Kidney (tissue), 14 donors: Measurements from ENCODE around the gene JAKMIP1. TPM values are rescaled to one million over a fixed set of nuclear protein-coding genes. Genes with fewer than 3 reads are reported as not detected.

Experiments
- DNase-seq, 5 donors: peaks; one replicate each; pipeline ENCODE4 v3.0.0-alpha.2; 2013 to 2020
- FAIRE-seq: peaks from 2 replicates; lab custom pipeline; 2012; peaks lifted over from hg19 to GRCh38; lab: Jason Lieb, UNC
- H3K27ac ChIP-seq, 2 donors: one replicate each; pipeline ENCODE4 v1.7.0; 2013; ENCODE audit warnings: low read depth in 2 of 2, low read length in 2 of 2, inconsistent platforms in 1 of 2
- H3K27me3 ChIP-seq: one replicate; pipeline ENCODE4 v1.7.1; 2013; ENCODE audit warnings: low read length, inconsistent platforms; ENCODE audit not compliant: control insufficient read depth, insufficient read depth
- H3K36me3 ChIP-seq, 3 donors: one replicate each; pipeline versions ENCODE4 v1.7.0 to v1.7.1; 2013; ENCODE audit warnings: low read length in 3 of 3, control low read depth in 1 of 3, inconsistent platforms in 1 of 3; ENCODE audit not compliant: insufficient read depth in 3 of 3, control insufficient read depth in 2 of 3
- H3K4me1 ChIP-seq, 3 donors: one replicate each; pipeline versions ENCODE4 v1.7.0 to v1.7.1; 2013; ENCODE audit warnings: low read length in 3 of 3, inconsistent platforms in 1 of 3, low read depth in 1 of 3; ENCODE audit not compliant: control insufficient read depth in 2 of 3, insufficient read depth in 2 of 3
- H3K4me3 ChIP-seq, 3 donors: one replicate each; pipeline versions ENCODE4 v1.7.0 to v1.8.1; 2013; ENCODE audit warnings: low read length in 3 of 3, control low read depth in 1 of 3, inconsistent platforms in 1 of 3
- H3K9ac ChIP-seq, 3 donors: one replicate each; pipeline versions ENCODE4 v1.7.0 to v1.7.1; 2013; ENCODE audit warnings: low read length in 3 of 3, control low read depth in 1 of 3, inconsistent platforms in 1 of 3
- H3K9me3 ChIP-seq, 3 donors: one replicate each; pipeline versions ENCODE4 v1.7.0 to v1.7.1; 2013; ENCODE audit warnings: low read length in 3 of 3, control low read depth in 1 of 3, inconsistent platforms in 1 of 3; ENCODE audit not compliant: control insufficient read depth in 2 of 3, insufficient read depth in 1 of 3
- CTCF ChIP-seq: IDR thresholded peaks from 3 replicates; pipeline ENCODE4 v1.5.1; 2012; ENCODE audit warnings: mild to moderate bottlenecking, moderate library complexity, borderline replicate concordance; ENCODE audit not compliant: insufficient read depth; ENCODE audit errors: extremely low read depth
- intact Hi-C: fragments of 100-400 bp; cut with DNase I; formaldehyde crosslinking; loops from one replicate; pipeline ENCODE4 v1.11.1; 2022
- polyA plus RNA-seq: library from polyadenylated mRNA; stranded (reverse); fragments of 350-450 nt; fragmentation: Illumina TruSeq; extraction: RNeasy Lipid Tissue Mini Kit (QIAGEN cat#74804); gene quantifications from one replicate; pipeline ENCODE4 v1.2.3, GENCODE V29; 2014; ENCODE audit warnings: low read depth, low replicate concordance; ENCODE audit not compliant: insufficient read depth
- total RNA-seq: library from RNA; stranded (reverse); fragmentation: NEBNext Ultra II Directional; extraction: Animal tissue kit (Norgen Biotek cat#: 25700); gene quantifications from one replicate; pipeline ENCODE4 v1.2.1, GENCODE V29; 2021
- donor health status: control.
- donor health status: control.
- donor health status: control.
- donor health status: control.
- donor health status: control.
- donor health status: DM: yes; HTN: yes; CAD: no.
- donor health status: Normal renal cell carcinoma (clear cell type).

JAKMIP1 gene
- total and polyA plus RNA-seq, 2 donors from 2014 or later: 0.69 TPM; not detected in 1

GRCh38 chr4:6052679-6053078 lies 147.7 kb downstream of the JAKMIP1 start:
- Histone ChIP-seq H3K27me3 (no peaks in the 10 kb centered on the region), H3K4me1 (no peaks in the 10 kb centered on the region), H3K36me3 (no peaks in the 10 kb centered on the region), H3K9me3 (peaks cover 0 to 11% (median 0%) of the 10 kb centered on the region in 3 donors), H3K27ac (no peak overlapping the region), H3K9ac (no peak overlapping the region), H3K4me3 (no peak overlapping the region)
- TF ChIP-seq CTCF: no peak
- FAIRE-seq: no peak
- DNase-seq: no peak
- intact Hi-C loops: no loop called here

DNA sequence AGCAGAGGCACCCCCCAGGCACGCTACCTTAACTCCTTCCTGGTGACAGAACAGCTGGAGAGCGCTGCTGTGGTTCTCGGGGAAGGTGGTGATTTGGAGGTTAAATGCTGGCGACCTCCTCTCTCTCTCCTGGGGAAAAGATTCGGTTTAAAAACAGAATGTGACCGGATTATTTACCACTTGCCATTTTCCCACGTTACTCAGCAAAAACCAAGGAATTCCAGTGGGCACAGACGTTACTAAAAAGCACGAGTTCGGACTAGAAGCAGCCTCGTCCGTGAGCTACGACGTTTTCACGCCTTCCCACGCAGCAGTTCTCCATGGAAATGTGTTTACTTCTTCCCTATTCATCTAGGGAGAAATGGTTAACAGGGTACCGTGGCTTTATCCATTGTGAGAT lies 149.8 kb downstream of the JAKMIP1 start:
- no peak overlapping the region for H3K4me3 ChIP-seq
- no peaks in the 10 kb centered on the region for H3K27me3 ChIP-seq
- H3K4me1 ChIP-seq: no peaks in the 10 kb centered on the region
- no peak overlapping the region for H3K9ac ChIP-seq
- DNase-seq (no peak), FAIRE-seq (no peak)
- H3K9me3 ChIP-seq: no peaks in the 10 kb centered on the region
- no peaks in the 10 kb centered on the region for H3K36me3 ChIP-seq
- no peak overlapping the region for H3K27ac ChIP-seq
- no peak for TF ChIP-seq CTCF
- intact Hi-C loops: no loop called here

- Histone ChIP-seq H3K27me3 (no peaks in the 10 kb centered on the region), H3K36me3 (no peaks in the 10 kb centered on the region), H3K9ac (no peak overlapping the region), H3K4me3 (no peak overlapping the region), H3K27ac (no peak overlapping the region), H3K9me3 (no peaks in the 10 kb centered on the region), H3K4me1 (no peaks in the 10 kb centered on the region)
- FAIRE-seq (no peak), DNase-seq (no peak)
- TF ChIP-seq CTCF: no peak
- intact Hi-C loops: no loop called here
Observed at GRCh38 chr4:6049985-6050384, 150.4 kb downstream of the JAKMIP1 start.

DNA sequence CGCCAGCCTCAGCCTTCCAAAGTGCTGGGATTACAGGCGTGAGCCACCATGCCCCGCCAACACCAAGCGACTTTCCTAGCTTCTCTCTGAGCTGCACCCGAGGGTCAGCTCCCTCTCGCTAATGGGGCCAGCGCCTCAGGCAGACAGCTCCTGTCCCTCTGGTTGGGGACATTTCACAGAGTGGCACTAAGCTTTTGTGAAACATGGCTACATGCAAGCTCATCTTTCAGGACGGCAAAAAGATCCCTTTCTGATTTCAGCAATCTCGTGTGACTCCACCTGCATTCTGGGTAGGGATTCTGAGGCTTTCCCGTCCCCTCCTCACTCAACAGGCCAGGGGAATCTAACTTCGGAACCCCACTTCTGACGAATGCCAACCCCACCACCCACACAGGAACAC lies 151.1 kb downstream of the JAKMIP1 start:
- no peak for TF ChIP-seq CTCF
- DNase-seq (no peak), FAIRE-seq (no peak)
- H3K27ac ChIP-seq: no peak overlapping the region
- H3K4me1 ChIP-seq: no peaks in the 10 kb centered on the region
- H3K36me3 ChIP-seq: no peaks in the 10 kb centered on the region
- H3K9me3 ChIP-seq: no peaks in the 10 kb centered on the region
- H3K9ac ChIP-seq: no peak overlapping the region
- no peak overlapping the region for H3K4me3 ChIP-seq
- H3K27me3 ChIP-seq: no peaks in the 10 kb centered on the region
- intact Hi-C loops: no loop called here
